Stomach (tissue), 4 donors: ENCODE data around the gene SCN11A.

ENCODE experiments used
- EP300 ChIP-seq: sonication (generic); formaldehyde crosslinking; IDR thresholded peaks from one replicate; pipeline ENCODE4 v1.6.1; 2017; ENCODE audit warnings: antibody characterized with exemption
- POLR2AphosphoS5 ChIP-seq, 3 donors: sonication (generic); formaldehyde crosslinking; IDR thresholded peaks; one replicate each; pipeline ENCODE4 v1.6.1; 2016; ENCODE audit warnings: antibody characterized with exemption in 3 of 3
- TF ChIP-seq, protein P1 (sequence below), 7 experiments: fragments of 450-650 bp in 4 of 7; fragments of 200-600 bp in 3 of 7; sonication (generic) in 3 of 7; IDR thresholded peaks; one replicate each; pipeline ENCODE4 v1.5.1; 2016 to 2019; ENCODE audit warnings: antibody characterized with exemption in 7 of 7, control low read depth in 2 of 7, mild to moderate bottlenecking in 1 of 7

DNA sequence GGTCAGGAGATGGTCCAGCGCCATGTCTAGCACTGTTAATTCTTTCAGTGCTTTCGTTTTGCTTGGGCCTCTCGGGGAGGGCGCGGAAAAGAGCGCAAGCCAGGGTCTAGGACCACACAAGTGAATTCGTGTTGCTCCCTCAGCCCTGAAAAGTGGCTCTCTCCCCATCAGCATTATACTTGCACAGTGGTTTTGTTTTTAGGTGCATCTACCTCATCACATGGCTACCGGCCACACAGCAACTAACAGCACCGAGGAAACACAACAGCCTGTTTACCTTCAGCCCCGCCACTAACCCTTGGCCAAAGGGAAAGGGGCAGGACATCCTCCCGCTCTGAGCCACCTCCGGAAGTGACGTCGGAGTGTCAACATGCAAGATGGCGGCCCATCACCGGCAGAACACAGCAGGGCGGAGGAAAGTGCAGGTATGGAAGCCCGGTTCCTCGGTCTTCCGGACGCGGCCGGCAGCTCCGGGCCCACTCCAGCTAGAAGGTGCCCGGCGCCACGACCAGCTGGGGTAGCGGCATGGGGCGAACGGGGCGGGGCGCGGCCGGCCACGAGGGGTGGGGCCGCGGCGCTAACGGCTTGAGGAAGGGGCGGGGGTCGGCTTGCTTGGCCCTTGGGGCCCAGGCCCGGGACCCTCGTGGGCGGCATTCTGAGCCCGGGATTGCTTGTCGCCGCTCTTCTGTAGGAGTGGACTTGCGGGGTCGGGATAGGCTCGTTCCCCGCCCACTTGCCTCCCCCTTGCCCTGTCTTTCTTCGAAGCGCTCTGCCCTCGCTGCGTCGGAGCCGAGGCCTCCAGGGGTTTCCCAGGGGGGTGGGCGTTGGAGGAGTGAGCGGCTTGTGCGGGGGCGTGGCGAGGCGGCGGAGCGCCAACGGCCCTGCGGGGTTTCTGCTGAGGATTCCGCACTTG is at the start of gene SCN11A, which contains the start of gene WDR48:
- TF ChIP-seq EP300 = peak; percentile 31
- TF ChIP-seq POLR2AphosphoS5 (IDR thresholded peaks at IDR 0.05) = peak; percentile 93 to 99 (median 96)
- TF ChIP-seq, protein P1, sequence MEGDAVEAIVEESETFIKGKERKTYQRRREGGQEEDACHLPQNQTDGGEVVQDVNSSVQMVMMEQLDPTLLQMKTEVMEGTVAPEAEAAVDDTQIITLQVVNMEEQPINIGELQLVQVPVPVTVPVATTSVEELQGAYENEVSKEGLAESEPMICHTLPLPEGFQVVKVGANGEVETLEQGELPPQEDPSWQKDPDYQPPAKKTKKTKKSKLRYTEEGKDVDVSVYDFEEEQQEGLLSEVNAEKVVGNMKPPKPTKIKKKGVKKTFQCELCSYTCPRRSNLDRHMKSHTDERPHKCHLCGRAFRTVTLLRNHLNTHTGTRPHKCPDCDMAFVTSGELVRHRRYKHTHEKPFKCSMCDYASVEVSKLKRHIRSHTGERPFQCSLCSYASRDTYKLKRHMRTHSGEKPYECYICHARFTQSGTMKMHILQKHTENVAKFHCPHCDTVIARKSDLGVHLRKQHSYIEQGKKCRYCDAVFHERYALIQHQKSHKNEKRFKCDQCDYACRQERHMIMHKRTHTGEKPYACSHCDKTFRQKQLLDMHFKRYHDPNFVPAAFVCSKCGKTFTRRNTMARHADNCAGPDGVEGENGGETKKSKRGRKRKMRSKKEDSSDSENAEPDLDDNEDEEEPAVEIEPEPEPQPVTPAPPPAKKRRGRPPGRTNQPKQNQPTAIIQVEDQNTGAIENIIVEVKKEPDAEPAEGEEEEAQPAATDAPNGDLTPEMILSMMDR (IDR thresholded peaks at IDR 0.05) = no peak
